ENCODE results near the gene ACSF2. TPM values are rescaled to one million over a fixed set of nuclear protein-coding genes. Genes with fewer than 3 reads are reported as not detected.
"Not testable (repeated sequence)": the region's sequence is repeated elsewhere in the genome, so short reads cannot be mapped to it uniquely, and the experiment has no call there.

Gene ACSF2
- total RNA-seq, 1 donor from 2014 or later: 28.8 TPM

DNA sequence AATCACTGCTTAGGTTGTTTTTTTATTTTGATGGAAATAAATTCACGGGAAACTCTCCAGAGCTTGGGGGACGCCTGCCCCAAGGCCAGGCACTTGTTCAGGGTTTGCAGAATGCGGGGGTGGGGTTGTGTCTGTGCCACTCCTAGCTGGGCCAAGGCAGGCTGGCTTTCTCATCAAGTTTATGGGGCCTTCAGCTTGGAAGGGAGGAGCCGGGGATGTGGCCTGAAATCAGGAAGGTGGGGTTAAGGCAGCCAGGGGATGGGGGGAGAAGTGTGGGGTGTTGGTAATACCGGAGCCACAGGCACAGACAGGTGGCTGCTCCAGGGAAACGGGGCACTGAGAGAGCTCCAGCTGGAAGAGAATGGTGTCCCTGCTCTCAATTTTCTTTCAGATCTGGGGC is 44.4 kb downstream of the ACSF2 start:
- Histone ChIP-seq H3K9ac (no peak overlapping the region), H2AFZ (replicated peaks) (no peak overlapping the region), H3K79me2 (ENCODE audit: low read depth) (no peaks in the 10 kb centered on the region), H3K27me3 (peaks cover 79% of the 10 kb centered on the region), H3F3A (ENCODE audit: low read depth) (no peaks in the 10 kb centered on the region), H3K4me2 (no peak overlapping the region), H3K4me1 (peaks cover 10% of the 10 kb centered on the region), H3K27ac (no peak overlapping the region), H4K20me1 (ENCODE audit: low read depth) (peaks cover 5% of the 10 kb centered on the region), H3K36me3 (no peaks in the 10 kb centered on the region), H3K9me3 (ENCODE audit: low read depth) (no peaks in the 10 kb centered on the region), H3K4me3 (no peak overlapping the region)
- Mint-ChIP-seq H3K27me3 (ENCODE audit: insufficient read depth, low read depth) (peaks cover 45% of the 10 kb centered on the region), H3K9me3 (no peaks in the 10 kb centered on the region), H3K4me1 (peaks cover 15% of the 10 kb centered on the region), H3K4me3 (no peak overlapping the region), H3K27ac (no peak overlapping the region), H3K36me3 (no peaks in the 10 kb centered on the region)
- DNase-seq (ENCODE audit: low spot score): no peak
- no peak for TF ChIP-seq EZH2phosphoT487 (IDR thresholded peaks at IDR 0.05)

- H3K9me3 Mint-ChIP-seq: no peaks in the 10 kb centered on the region
- H2AFZ ChIP-seq (replicated peaks): no peak overlapping the region
- no peaks in the 10 kb centered on the region for H3K36me3 ChIP-seq
- peaks cover 15% of the 10 kb centered on the region for H3K4me1 Mint-ChIP-seq
- H3K4me3 Mint-ChIP-seq: no peak overlapping the region
- H3K27me3 ChIP-seq: peaks cover 87% of the 10 kb centered on the region
- H3K9me3 ChIP-seq (ENCODE audit: low read depth): no peaks in the 10 kb centered on the region
- no peak for DNase-seq (ENCODE audit: low spot score)
- no peak overlapping the region for H3K27ac ChIP-seq
- H3K79me2 ChIP-seq (ENCODE audit: low read depth): no peaks in the 10 kb centered on the region
- H4K20me1 ChIP-seq (ENCODE audit: low read depth): peaks cover 5% of the 10 kb centered on the region
- H3K27ac Mint-ChIP-seq: no peak overlapping the region
- TF ChIP-seq EZH2phosphoT487 (IDR thresholded peaks at IDR 0.05) (no peak), EZH2 (IDR thresholded peaks at IDR 0.05) (no peak)
- TF ChIP-seq, protein P1, sequence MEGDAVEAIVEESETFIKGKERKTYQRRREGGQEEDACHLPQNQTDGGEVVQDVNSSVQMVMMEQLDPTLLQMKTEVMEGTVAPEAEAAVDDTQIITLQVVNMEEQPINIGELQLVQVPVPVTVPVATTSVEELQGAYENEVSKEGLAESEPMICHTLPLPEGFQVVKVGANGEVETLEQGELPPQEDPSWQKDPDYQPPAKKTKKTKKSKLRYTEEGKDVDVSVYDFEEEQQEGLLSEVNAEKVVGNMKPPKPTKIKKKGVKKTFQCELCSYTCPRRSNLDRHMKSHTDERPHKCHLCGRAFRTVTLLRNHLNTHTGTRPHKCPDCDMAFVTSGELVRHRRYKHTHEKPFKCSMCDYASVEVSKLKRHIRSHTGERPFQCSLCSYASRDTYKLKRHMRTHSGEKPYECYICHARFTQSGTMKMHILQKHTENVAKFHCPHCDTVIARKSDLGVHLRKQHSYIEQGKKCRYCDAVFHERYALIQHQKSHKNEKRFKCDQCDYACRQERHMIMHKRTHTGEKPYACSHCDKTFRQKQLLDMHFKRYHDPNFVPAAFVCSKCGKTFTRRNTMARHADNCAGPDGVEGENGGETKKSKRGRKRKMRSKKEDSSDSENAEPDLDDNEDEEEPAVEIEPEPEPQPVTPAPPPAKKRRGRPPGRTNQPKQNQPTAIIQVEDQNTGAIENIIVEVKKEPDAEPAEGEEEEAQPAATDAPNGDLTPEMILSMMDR (IDR thresholded peaks at IDR 0.05): no peak
- H3K4me1 ChIP-seq: peaks cover 10% of the 10 kb centered on the region
- H3K9ac ChIP-seq: no peak overlapping the region
- no peak overlapping the region for H3K4me3 ChIP-seq
- H3K27me3 Mint-ChIP-seq (ENCODE audit: insufficient read depth, low read depth): peaks cover 44% of the 10 kb centered on the region
- no peaks in the 10 kb centered on the region for H3F3A ChIP-seq (ENCODE audit: low read depth)
- H3K4me2 ChIP-seq: no peak overlapping the region
- no peaks in the 10 kb centered on the region for H3K36me3 Mint-ChIP-seq
Observed at GRCh38 chr17:50471009-50471905, 45.2 kb downstream of the ACSF2 start.

- Histone ChIP-seq H3K4me2 (no peak overlapping the region), H3K36me3 (no peaks in the 10 kb centered on the region), H3K4me3 (no peak overlapping the region), H4K20me1 (ENCODE audit: low read depth) (peaks cover 5% of the 10 kb centered on the region), H3K27me3 (peaks cover 87% of the 10 kb centered on the region), H2AFZ (replicated peaks) (no peak overlapping the region), H3K27ac (no peak overlapping the region), H3K4me1 (peaks cover 10% of the 10 kb centered on the region), H3K9me3 (ENCODE audit: low read depth) (no peaks in the 10 kb centered on the region), H3K9ac (no peak overlapping the region), H3F3A (ENCODE audit: low read depth) (peaks cover 10% of the 10 kb centered on the region), H3K79me2 (ENCODE audit: low read depth) (no peaks in the 10 kb centered on the region)
- peaks cover 47% of the 10 kb centered on the region for H3K27me3 Mint-ChIP-seq (ENCODE audit: insufficient read depth, low read depth)
- DNase-seq (ENCODE audit: low spot score): no peak
- no peaks in the 10 kb centered on the region for H3K36me3 Mint-ChIP-seq
- H3K4me3 Mint-ChIP-seq: no peak overlapping the region
- no peaks in the 10 kb centered on the region for H3K9me3 Mint-ChIP-seq
- H3K27ac Mint-ChIP-seq: peak overlapping the region; percentile 33
- H3K4me1 Mint-ChIP-seq: peaks cover 15% of the 10 kb centered on the region
- TF ChIP-seq EZH2phosphoT487 (IDR thresholded peaks at IDR 0.05) (no peak), EZH2 (IDR thresholded peaks at IDR 0.05) (no peak)
- TF ChIP-seq, protein P1 (IDR thresholded peaks at IDR 0.05): no peak
Observed at GRCh38 chr17:50472286-50472685, 46.3 kb downstream of the ACSF2 start.

- H3K4me3 Mint-ChIP-seq; H2AFZ ChIP-seq (replicated peaks); H3K27ac Mint-ChIP-seq; H3K9ac ChIP-seq; H3K4me2 ChIP-seq; H4K20me1 ChIP-seq (ENCODE audit: low read depth); H3K36me3 ChIP-seq; H3K4me1 ChIP-seq; H3K27ac ChIP-seq; H3K79me2 ChIP-seq (ENCODE audit: low read depth); H3K36me3 Mint-ChIP-seq; H3K9me3 Mint-ChIP-seq; H3K9me3 ChIP-seq (ENCODE audit: low read depth); H3K4me3 ChIP-seq: not testable (repeated sequence)
- TF ChIP-seq, protein P1 (IDR thresholded peaks at IDR 0.05): peak; percentile 47
- DNase-seq (ENCODE audit: low spot score): peak; percentile 38
- Histone ChIP-seq H3K27me3 (peaks cover 87% of the 10 kb centered on the region), H3F3A (ENCODE audit: low read depth) (peaks cover 15% of the 10 kb centered on the region)
- Mint-ChIP-seq H3K27me3 (ENCODE audit: insufficient read depth, low read depth) (peaks cover 43% of the 10 kb centered on the region), H3K4me1 (peaks cover 12% of the 10 kb centered on the region)
Observed at GRCh38 chr17:50472761-50473161, 46.7 kb downstream of the ACSF2 start.

Data from neural progenitor cell (in vitro differentiated cells).